GM12891 (cell line): ENCODE measurements around the gene REC8.
A peak's percentile ranks its signal among the peaks of the same experiment; 100 is the strongest.
"Not testable (repeated sequence)": the region's sequence is repeated elsewhere in the genome, so short reads cannot be mapped to it uniquely, and the experiment has no call there.

ENCODE experiments used
- DNase-seq: peaks from one replicate; pipeline ENCODE4 v3.0.0; 2011; ENCODE audit warnings: low spot score; ENCODE audit not compliant: insufficient read length
- FAIRE-seq: peaks from 2 replicates; lab custom pipeline; 2011; peaks lifted over from hg19 to GRCh38; lab: Jason Lieb, UNC
- PAX5 ChIP-seq: IDR thresholded peaks from 2 replicates; pipeline ENCODE4 v1.6.1; 2011; ENCODE audit warnings: low read length, moderate library complexity, mild to moderate bottlenecking; ENCODE audit not compliant: insufficient read depth, severe bottlenecking
- POLR2A ChIP-seq: IDR thresholded peaks from 2 replicates; pipeline ENCODE4 v1.6.1; 2011; ENCODE audit warnings: low read depth, low read length, control low read depth
- POLR2AphosphoS5 ChIP-seq: IDR thresholded peaks from 2 replicates; pipeline ENCODE4 v1.6.1; 2011; ENCODE audit warnings: low read depth, low read length, control low read depth
- POU2F2 ChIP-seq: IDR thresholded peaks from 2 replicates; pipeline ENCODE4 v1.6.1; 2011; ENCODE audit warnings: low read depth, mild to moderate bottlenecking, control low read depth, low read length, moderate library complexity
- SPI1 ChIP-seq: IDR thresholded peaks from 2 replicates; pipeline ENCODE4 v1.6.1; 2011; ENCODE audit warnings: low read depth, low read length, control low read depth
- TAF1 ChIP-seq: IDR thresholded peaks from 2 replicates; pipeline ENCODE4 v1.6.1; 2011; ENCODE audit warnings: low read depth, low read length, control low read depth

Gene REC8

GRCh38 chr14:24196071-24197055 lies 24.5 kb downstream of the REC8 start:
- FAIRE-seq (no peak), DNase-seq (no peak)
- TF ChIP-seq SPI1 (peak; percentile 70), POLR2AphosphoS5 (no peak), POLR2A (no peak)

GRCh38 chr14:24197056-24197450 lies 25.2 kb downstream of the REC8 start:
- FAIRE-seq (no peak), DNase-seq (no peak)
- TF ChIP-seq TAF1: no peak
- TF ChIP-seq SPI1: 0 out of 2 replicates have a peak, but pooled peaks have one; percentile 0

GRCh38 chr14:24198814-24199524 lies 27.1 kb downstream of the REC8 start:
- no peak for TF ChIP-seq POU2F2
- TF ChIP-seq SPI1: no peak
- TF ChIP-seq POLR2A: no peak
- no peak for TF ChIP-seq POLR2AphosphoS5
- no peak for TF ChIP-seq PAX5
- no peak for TF ChIP-seq TAF1
- no peak for DNase-seq
- FAIRE-seq: no peak

- not testable (repeated sequence) for DNase-seq, FAIRE-seq
Observed at GRCh38 chr14:24202538-24202937, 30.7 kb downstream of the REC8 start.

DNA sequence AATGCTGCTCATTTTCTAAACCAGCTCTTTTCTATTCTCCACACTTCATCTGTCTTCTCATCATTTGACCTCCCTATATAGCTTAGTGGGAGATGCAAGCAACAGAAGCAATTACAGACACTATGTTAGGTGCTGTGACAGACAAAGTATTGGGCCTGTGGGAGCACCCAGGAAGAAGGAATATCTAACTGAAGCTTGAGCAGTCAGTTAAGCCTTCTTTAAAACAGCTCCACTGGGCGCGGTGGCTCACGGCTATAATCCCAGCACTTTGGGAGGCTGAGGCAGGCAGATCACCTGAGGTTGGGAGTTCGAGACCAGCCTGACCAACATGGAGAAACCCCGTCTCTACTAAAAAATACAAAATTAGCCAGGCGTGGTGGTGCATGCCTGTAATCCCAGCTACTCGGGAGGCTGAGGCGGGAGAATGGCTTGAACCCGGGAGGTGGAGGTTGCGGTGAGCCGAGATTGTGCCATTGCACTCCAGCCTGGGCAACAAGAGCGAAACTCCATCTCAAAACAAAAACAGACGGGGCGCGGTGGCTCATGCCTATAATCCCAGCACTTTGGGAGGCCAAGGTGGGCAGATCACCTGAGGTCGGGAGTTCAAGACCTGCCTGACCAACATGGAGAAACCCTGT lies 31.5 kb downstream of the REC8 start:
- DNase-seq, FAIRE-seq: not testable (repeated sequence)

- FAIRE-seq: no peak
- TF ChIP-seq POLR2A (no peak), TAF1 (no peak), PAX5 (no peak), POLR2AphosphoS5 (no peak), POU2F2 (no peak), SPI1 (no peak)
- DNase-seq: no peak
Observed at GRCh38 chr14:24204163-24205146, 32.6 kb downstream of the REC8 start.

- no peak for TF ChIP-seq POLR2AphosphoS5
- FAIRE-seq (no peak), DNase-seq (no peak)
Observed at GRCh38 chr14:24206260-24207103, 34.6 kb downstream of the REC8 start.

DNA sequence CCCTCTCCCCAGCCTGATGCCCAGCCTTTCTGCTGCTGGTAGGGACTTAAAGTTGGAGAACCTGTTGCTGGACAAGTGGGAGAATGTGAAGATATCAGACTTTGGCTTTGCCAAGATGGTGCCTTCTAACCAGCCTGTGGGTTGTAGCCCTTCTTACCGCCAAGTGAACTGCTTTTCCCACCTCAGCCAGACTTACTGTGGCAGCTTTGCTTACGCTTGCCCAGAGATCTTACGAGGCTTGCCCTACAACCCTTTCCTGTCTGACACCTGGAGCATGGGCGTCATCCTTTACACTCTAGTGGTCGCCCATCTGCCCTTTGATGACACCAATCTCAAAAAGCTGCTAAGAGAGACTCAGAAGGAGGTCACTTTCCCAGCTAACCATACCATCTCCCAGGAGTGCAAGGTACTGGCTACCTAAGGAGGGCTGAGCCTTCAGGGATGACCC lies 35.2 kb downstream of the REC8 start:
- TF ChIP-seq PAX5 (no peak), POLR2A (no peak), TAF1 (no peak)
- FAIRE-seq: no peak
- DNase-seq: no peak

GRCh38 chr14:24207625-24208024 lies 35.7 kb downstream of the REC8 start:
- TF ChIP-seq POU2F2 (no peak), TAF1 (no peak), SPI1 (no peak), POLR2AphosphoS5 (no peak), POLR2A (no peak), PAX5 (no peak)
- DNase-seq (no peak), FAIRE-seq (no peak)
